ENCODE data around the gene SPDL1.

- TF ChIP-seq CTCF (IDR thresholded peaks at IDR 0.05) (no peak), EZH2 (IDR thresholded peaks at IDR 0.05; ENCODE audit: borderline replicate concordance, insufficient read depth, low read depth, low read length, poor library complexity, severe bottlenecking) (no peak)
Observed at GRCh38 chr5:169547508-169547907, 36.1 kb upstream of the SPDL1 start.

Measured in B cell (primary cell).